Measurements from ENCODE around the gene SLC27A5.
"Not testable (repeated sequence)": the region's sequence is repeated elsewhere in the genome, so short reads cannot be mapped to it uniquely, and the experiment has no call there.

SLC27A5 gene

GRCh38 chr19:58497634-58498170 lies 14.1 kb downstream of the SLC27A5 start:
- no peak for DNase-seq (ENCODE audit: low read depth)

GRCh38 chr19:58492265-58492664 lies 19.5 kb downstream of the SLC27A5 start:
- DNase-seq (ENCODE audit: low read depth): no peak

GRCh38 chr19:58491393-58491792 lies 20.4 kb downstream of the SLC27A5 start:
- DNase-seq (ENCODE audit: low read depth): no peak

- not testable (repeated sequence) for DNase-seq (ENCODE audit: low read depth)
These were observed 27.4 kb downstream of the SLC27A5 start for GRCh38 chr19:58484349-58484748.

- DNase-seq (ENCODE audit: low read depth): no peak
These were observed 28.0 kb downstream of the SLC27A5 start for GRCh38 chr19:58483776-58484175.

GRCh38 chr19:58482372-58482771 lies 29.4 kb downstream of the SLC27A5 start:
- no peak for DNase-seq (ENCODE audit: low read depth)

- no peak for DNase-seq (ENCODE audit: low read depth)
These were observed 31.0 kb downstream of the SLC27A5 start for GRCh38 chr19:58480831-58481230.

GRCh38 chr19:58480481-58480830 lies 31.3 kb downstream of the SLC27A5 start:
- no peak for DNase-seq (ENCODE audit: low read depth)

- DNase-seq (ENCODE audit: low read depth): no peak
These were observed 31.9 kb downstream of the SLC27A5 start for GRCh38 chr19:58479736-58480480.

GRCh38 chr19:58479303-58479702 lies 32.5 kb downstream of the SLC27A5 start:
- no peak for DNase-seq (ENCODE audit: low read depth)

- DNase-seq (ENCODE audit: low read depth): no peak
These were observed 33.9 kb downstream of the SLC27A5 start for GRCh38 chr19:58477871-58478270.

GRCh38 chr19:58477130-58477529 lies 34.7 kb downstream of the SLC27A5 start:
- DNase-seq (ENCODE audit: low read depth): no peak

GRCh38 chr19:58476498-58477015 lies 35.2 kb downstream of the SLC27A5 start:
- DNase-seq (ENCODE audit: low read depth): no peak

GRCh38 chr19:58475714-58476497 lies 35.9 kb downstream of the SLC27A5 start, which contains the start of gene ZNF446:
TSS of gene ZNF446 (plus strand) at chr19:58476352. CDS start at chr19:58477219, 867 bp downstream.
- peak; percentile 93 for DNase-seq (ENCODE audit: low read depth)

GRCh38 chr19:58474997-58475713 lies 36.6 kb downstream of the SLC27A5 start:
- no peak for DNase-seq (ENCODE audit: low read depth)

- DNase-seq (ENCODE audit: low read depth): no peak
These were observed 37.3 kb downstream of the SLC27A5 start for GRCh38 chr19:58474291-58474996.

GRCh38 chr19:58473775-58474174 lies 38.0 kb downstream of the SLC27A5 start:
- no peak for DNase-seq (ENCODE audit: low read depth)

GRCh38 chr19:58471736-58472135 lies 40.1 kb downstream of the SLC27A5 start:
- DNase-seq (ENCODE audit: low read depth): no peak

- DNase-seq (ENCODE audit: low read depth): not testable (repeated sequence)
These were observed 40.8 kb downstream of the SLC27A5 start for GRCh38 chr19:58470837-58471543.

GRCh38 chr19:58469241-58470013 lies 42.4 kb downstream of the SLC27A5 start:
- no peak for DNase-seq (ENCODE audit: low read depth)
